OCI-LY7 (cell line): ENCODE measurements around the gene GLG1. TPM values are rescaled to one million over a fixed set of nuclear protein-coding genes. Genes with fewer than 3 reads are reported as not detected.

Source experiments
- BruUV-seq: library from RNA; stranded (reverse); fragments of 400-500 nt; replicated peaks from 2 replicates; lab custom pipeline; 2021; lab: Mats Ljungman, UMichigan
- CTCF ChIA-PET: fragments of 300-600 bp; sonication (Branson Sonifier 250); formaldehyde crosslinking; loops from one replicate; lab custom pipeline; 2022; ENCODE audit warnings: antibody characterized with exemption; ENCODE audit not compliant: unreplicated experiment; lab: Charles Lee
- POLR2A ChIA-PET: fragments of 300-600 bp; sonication (Branson Sonifier 250); formaldehyde crosslinking; loops from one replicate; lab custom pipeline; 2022; ENCODE audit warnings: antibody characterized with exemption; lab: Charles Lee
- DNase-seq: peaks from one replicate; pipeline ENCODE4 v3.0.0-alpha.2; 2015; ENCODE audit warnings: low spot score
- H2AFZ ChIP-seq: fragments of 200-600 bp; sonication (generic), shearing (Covaris generic); 2 replicates; pipeline ENCODE4 v1.6.1; 2014; ENCODE audit warnings: mild to moderate bottlenecking, antibody characterized with exemption, low read length, moderate library complexity
- H3K27ac ChIP-seq: fragments of 200-600 bp; sonication (generic); 2 replicates; pipeline ENCODE4 v1.5.1; 2014; ENCODE audit warnings: mixed run types, low read depth, mild to moderate bottlenecking, moderate library complexity, low read length, inconsistent platforms; ENCODE audit not compliant: poor library complexity, severe bottlenecking
- H3K36me3 ChIP-seq: fragments of 200-600 bp; sonication (generic); 2 replicates; pipeline ENCODE4 v1.6.1; 2014; ENCODE audit warnings: mild to moderate bottlenecking, antibody characterized with exemption, low read length, moderate library complexity, mixed read lengths; ENCODE audit not compliant: insufficient read depth
- H3K4me1 ChIP-seq: fragments of 200-600 bp; sonication (generic); 2 replicates; pipeline ENCODE4 v1.5.1; 2014; ENCODE audit warnings: mild to moderate bottlenecking, low read length; ENCODE audit not compliant: insufficient read depth, poor library complexity, severe bottlenecking
- H3K4me2 ChIP-seq: fragments of 200-600 bp; sonication (generic); 2 replicates; pipeline ENCODE4 v1.6.1; 2014; ENCODE audit warnings: mild to moderate bottlenecking, low read length
- H3K4me3 ChIP-seq: fragments of 200-600 bp; sonication (generic); 2 replicates; pipeline ENCODE4 v1.5.1; 2014; ENCODE audit warnings: mild to moderate bottlenecking, low read depth, low read length; ENCODE audit not compliant: poor library complexity, severe bottlenecking
- H3K79me2 ChIP-seq: fragments of 200-600 bp; sonication (generic); 2 replicates; pipeline ENCODE4 v1.6.1; 2016; ENCODE audit warnings: low read depth, mild to moderate bottlenecking, low read length, moderate library complexity, mixed read lengths; ENCODE audit not compliant: insufficient read depth
- H3K9me2 ChIP-seq: fragments of 200-600 bp; sonication (generic); 2 replicates; pipeline ENCODE4 v1.6.1; 2016; ENCODE audit warnings: mild to moderate bottlenecking, low read length, mixed read lengths; ENCODE audit not compliant: insufficient read depth
- H3K9me3 ChIP-seq: fragments of 200-600 bp; sonication (generic); 2 replicates; pipeline ENCODE4 v1.6.1; 2014; ENCODE audit warnings: mild to moderate bottlenecking, mixed run types, low read length, mixed read lengths
- H4K20me1 ChIP-seq: fragments of 200-600 bp; sonication (generic); 2 replicates; pipeline ENCODE4 v1.6.1; 2014; ENCODE audit warnings: mild to moderate bottlenecking, antibody characterized with exemption, low read length, moderate library complexity, mixed read lengths; ENCODE audit not compliant: insufficient read depth
- EZH2phosphoT487 ChIP-seq: fragments of 200-600 bp; sonication (generic); IDR thresholded peaks from 2 replicates; pipeline ENCODE4 v1.6.1; 2018; ENCODE audit warnings: low read depth, borderline replicate concordance, mild to moderate bottlenecking, mixed run types, antibody characterized with exemption, low read length, moderate library complexity, mixed read lengths
- intact Hi-C: fragments of 100-400 bp; cut with micrococcal nuclease; formaldehyde crosslinking; loops from one replicate; pipeline ENCODE4 v1.10.0; 2022; ENCODE audit not compliant: unreplicated experiment
- total RNA-seq, 2 experiments: library from RNA; depleted of rRNA in 1 of 2; stranded (reverse); fragments of >200 nt in 1 of 2; shearing (Covaris generic) in 1 of 2; gene quantifications; 2 replicates each; pipeline ENCODE4 v1.2.3, GENCODE V29; 2014 to 2022
- TF ChIP-seq, protein P1 (sequence below): fragments of 200-600 bp; sonication (generic); conservative IDR thresholded peaks from 2 replicates; pipeline ENCODE4 v1.5.1; 2014; ENCODE audit warnings: mild to moderate bottlenecking, antibody characterized with exemption, low read length, moderate library complexity, mixed read lengths

GLG1 gene
- total RNA-seq, 2 experiments from 2014 or later, result 40.4 to 69.8 TPM

- H3K9me3 ChIP-seq, result no peaks in the 10 kb centered on the region
- peaks cover 70% of the 10 kb centered on the region for H3K36me3 ChIP-seq
- H2AFZ ChIP-seq, result no peak overlapping the region
- intact Hi-C loops, result no loop called here
- H3K4me1 ChIP-seq, result peaks cover 3% of the 10 kb centered on the region
- DNase-seq, result peak; percentile 5
- H3K79me2 ChIP-seq, result no peaks in the 10 kb centered on the region
- CTCF ChIA-PET, result no interaction called here
- H3K4me3 ChIP-seq, result no peak overlapping the region
- no peak overlapping the region for H3K4me2 ChIP-seq
- H3K27ac ChIP-seq, result no peak overlapping the region
- TF ChIP-seq EZH2phosphoT487, result no peak
- TF ChIP-seq, protein P1, sequence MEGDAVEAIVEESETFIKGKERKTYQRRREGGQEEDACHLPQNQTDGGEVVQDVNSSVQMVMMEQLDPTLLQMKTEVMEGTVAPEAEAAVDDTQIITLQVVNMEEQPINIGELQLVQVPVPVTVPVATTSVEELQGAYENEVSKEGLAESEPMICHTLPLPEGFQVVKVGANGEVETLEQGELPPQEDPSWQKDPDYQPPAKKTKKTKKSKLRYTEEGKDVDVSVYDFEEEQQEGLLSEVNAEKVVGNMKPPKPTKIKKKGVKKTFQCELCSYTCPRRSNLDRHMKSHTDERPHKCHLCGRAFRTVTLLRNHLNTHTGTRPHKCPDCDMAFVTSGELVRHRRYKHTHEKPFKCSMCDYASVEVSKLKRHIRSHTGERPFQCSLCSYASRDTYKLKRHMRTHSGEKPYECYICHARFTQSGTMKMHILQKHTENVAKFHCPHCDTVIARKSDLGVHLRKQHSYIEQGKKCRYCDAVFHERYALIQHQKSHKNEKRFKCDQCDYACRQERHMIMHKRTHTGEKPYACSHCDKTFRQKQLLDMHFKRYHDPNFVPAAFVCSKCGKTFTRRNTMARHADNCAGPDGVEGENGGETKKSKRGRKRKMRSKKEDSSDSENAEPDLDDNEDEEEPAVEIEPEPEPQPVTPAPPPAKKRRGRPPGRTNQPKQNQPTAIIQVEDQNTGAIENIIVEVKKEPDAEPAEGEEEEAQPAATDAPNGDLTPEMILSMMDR, result no peak
- BruUV-seq, result TSS peak; percentile 34
- no peaks in the 10 kb centered on the region for H3K9me2 ChIP-seq
- POLR2A ChIA-PET, result interaction anchor here (0.7 to 0.9 kb wide), 2 partner anchors 17 to 21 kb away, joined by 3 to 5 read pairs; no protein-coding TSS in a partner anchor
- no peaks in the 10 kb centered on the region for H4K20me1 ChIP-seq
Observed at GRCh38 chr16:74460542-74460941, 146.4 kb downstream of the GLG1 start.

GRCh38 chr16:74456290-74456625 is 150.7 kb downstream of the GLG1 start:
- Histone ChIP-seq H2AFZ (no peak overlapping the region), H3K79me2 (no peaks in the 10 kb centered on the region), H3K4me3 (no peak overlapping the region), H3K9me2 (no peaks in the 10 kb centered on the region), H4K20me1 (no peaks in the 10 kb centered on the region), H3K9me3 (no peaks in the 10 kb centered on the region), H3K27ac (no peak overlapping the region), H3K4me1 (peaks cover 19% of the 10 kb centered on the region), H3K4me2 (no peak overlapping the region), H3K36me3 (peaks cover 66% of the 10 kb centered on the region)
- DNase-seq, result no peak
- CTCF ChIA-PET, result no interaction called here
- POLR2A ChIA-PET, result no interaction called here
- BruUV-seq, result no TSS peak
- TF ChIP-seq, protein P1, result no peak
- no peak for TF ChIP-seq EZH2phosphoT487
- intact Hi-C loops, result no loop called here

- Histone ChIP-seq H3K9me3 (no peaks in the 10 kb centered on the region), H3K9me2 (no peaks in the 10 kb centered on the region), H2AFZ (no peak overlapping the region), H3K4me1 (peaks cover 19% of the 10 kb centered on the region), H3K79me2 (no peaks in the 10 kb centered on the region), H4K20me1 (no peaks in the 10 kb centered on the region), H3K27ac (no peak overlapping the region), H3K4me2 (no peak overlapping the region), H3K36me3 (peaks cover 69% of the 10 kb centered on the region), H3K4me3 (no peak overlapping the region)
- BruUV-seq, result no TSS peak
- intact Hi-C loops, result no loop called here
- ChIA-PET POLR2A (no interaction called here), CTCF (interaction anchor here (1.0 kb wide), 1 partner anchor 118 kb away, joined by 3 read pairs; no protein-coding TSS in a partner anchor)
- no peak for DNase-seq
- TF ChIP-seq, protein P1, result no peak
- TF ChIP-seq EZH2phosphoT487, result no peak
Observed at GRCh38 chr16:74455619-74456289, 151.2 kb downstream of the GLG1 start.
